Measurements from ENCODE around the gene COX10.
"Not testable (repeated sequence)": the region's sequence is repeated elsewhere in the genome, so short reads cannot be mapped to it uniquely, and the experiment has no call there.

Gene COX10

DNA sequence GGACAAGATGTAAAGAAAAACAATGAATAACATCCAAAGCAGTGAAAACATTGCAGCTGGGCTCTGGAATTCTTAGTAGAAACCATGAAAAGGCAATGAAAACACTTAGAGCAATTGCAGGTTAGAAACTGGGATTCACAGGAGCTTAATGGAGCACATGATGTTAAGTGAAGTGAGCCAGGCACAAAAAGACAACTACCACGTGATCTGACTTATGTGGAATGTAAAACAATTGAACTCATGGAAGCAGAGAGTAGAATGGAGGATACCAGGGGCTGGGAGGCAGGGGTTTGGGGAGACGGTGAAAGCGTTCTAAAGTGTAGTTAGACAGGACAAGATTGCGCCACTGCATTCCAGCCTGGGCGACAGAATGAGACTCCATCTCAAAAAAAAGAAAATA lies 170.0 kb downstream of the COX10 start:
- not testable (repeated sequence) for H3K4me1 ChIP-seq (ENCODE audit: insufficient read depth, poor library complexity, severe bottlenecking); H3K36me3 ChIP-seq (ENCODE audit: low read depth); ATAC-seq (ENCODE audit: low read depth); H3K9me3 ChIP-seq (ENCODE audit: severe bottlenecking); H3K27ac ChIP-seq (ENCODE audit: poor library complexity, severe bottlenecking); DNase-seq (ENCODE audit: low spot score); H3K4me3 ChIP-seq (ENCODE audit: severe bottlenecking); H3K27me3 ChIP-seq (ENCODE audit: insufficient read depth, poor library complexity, severe bottlenecking)

DNA sequence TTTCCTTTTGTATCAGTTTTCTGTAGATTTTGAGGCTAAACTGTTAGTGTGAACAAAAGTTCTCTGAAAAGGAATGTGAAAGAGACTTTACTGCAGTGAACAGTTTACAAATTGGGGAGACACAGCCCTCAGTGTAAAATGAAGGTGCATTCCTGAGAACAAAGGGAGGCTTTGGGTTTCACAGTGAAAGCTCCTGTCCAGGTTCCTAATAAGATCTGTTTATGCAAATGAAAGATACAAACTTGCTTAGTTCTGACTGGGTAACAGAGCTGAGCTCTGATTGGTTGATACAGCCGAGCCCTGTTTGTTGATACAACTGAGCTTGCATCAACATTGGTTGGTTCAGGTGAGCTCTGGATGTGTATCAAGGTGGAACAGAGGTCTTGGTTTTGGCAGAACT lies 175.7 kb downstream of the COX10 start:
- no peaks in the 10 kb centered on the region for H3K27me3 ChIP-seq (ENCODE audit: insufficient read depth, poor library complexity, severe bottlenecking)
- H3K9me3 ChIP-seq (ENCODE audit: severe bottlenecking): no peaks in the 10 kb centered on the region
- H3K27ac ChIP-seq (ENCODE audit: poor library complexity, severe bottlenecking): no peak overlapping the region
- no peaks in the 10 kb centered on the region for H3K36me3 ChIP-seq (ENCODE audit: low read depth)
- no peak overlapping the region for H3K4me3 ChIP-seq (ENCODE audit: severe bottlenecking)
- TF ChIP-seq, protein P1, sequence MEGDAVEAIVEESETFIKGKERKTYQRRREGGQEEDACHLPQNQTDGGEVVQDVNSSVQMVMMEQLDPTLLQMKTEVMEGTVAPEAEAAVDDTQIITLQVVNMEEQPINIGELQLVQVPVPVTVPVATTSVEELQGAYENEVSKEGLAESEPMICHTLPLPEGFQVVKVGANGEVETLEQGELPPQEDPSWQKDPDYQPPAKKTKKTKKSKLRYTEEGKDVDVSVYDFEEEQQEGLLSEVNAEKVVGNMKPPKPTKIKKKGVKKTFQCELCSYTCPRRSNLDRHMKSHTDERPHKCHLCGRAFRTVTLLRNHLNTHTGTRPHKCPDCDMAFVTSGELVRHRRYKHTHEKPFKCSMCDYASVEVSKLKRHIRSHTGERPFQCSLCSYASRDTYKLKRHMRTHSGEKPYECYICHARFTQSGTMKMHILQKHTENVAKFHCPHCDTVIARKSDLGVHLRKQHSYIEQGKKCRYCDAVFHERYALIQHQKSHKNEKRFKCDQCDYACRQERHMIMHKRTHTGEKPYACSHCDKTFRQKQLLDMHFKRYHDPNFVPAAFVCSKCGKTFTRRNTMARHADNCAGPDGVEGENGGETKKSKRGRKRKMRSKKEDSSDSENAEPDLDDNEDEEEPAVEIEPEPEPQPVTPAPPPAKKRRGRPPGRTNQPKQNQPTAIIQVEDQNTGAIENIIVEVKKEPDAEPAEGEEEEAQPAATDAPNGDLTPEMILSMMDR (IDR thresholded peaks at IDR 0.05; ENCODE audit: poor library complexity, severe bottlenecking): no peak
- ATAC-seq (ENCODE audit: low read depth): no peak
- DNase-seq (ENCODE audit: low spot score): no peak
- no peaks in the 10 kb centered on the region for H3K4me1 ChIP-seq (ENCODE audit: insufficient read depth, poor library complexity, severe bottlenecking)

DNA sequence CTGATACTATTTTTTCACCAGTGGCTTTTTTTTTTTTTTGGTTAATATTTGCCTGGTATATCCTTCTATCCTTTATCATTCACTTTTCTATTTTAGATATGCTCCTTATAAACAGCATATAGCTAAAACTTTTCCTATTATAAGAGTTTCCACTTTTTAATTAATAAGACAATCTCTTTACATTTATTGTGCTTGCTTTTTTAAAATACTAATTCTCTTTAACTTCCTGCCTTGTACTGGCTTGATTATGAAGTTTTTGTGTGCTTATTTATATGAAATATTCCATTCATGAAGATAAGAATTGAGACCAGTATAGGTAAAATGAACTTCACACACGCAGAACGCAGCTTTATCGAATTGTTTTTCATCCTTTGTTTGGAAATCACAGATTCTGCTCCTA lies 176.3 kb downstream of the COX10 start:
- Histone ChIP-seq H3K4me1 (ENCODE audit: insufficient read depth, poor library complexity, severe bottlenecking) (no peaks in the 10 kb centered on the region), H3K36me3 (ENCODE audit: low read depth) (no peaks in the 10 kb centered on the region), H3K9me3 (ENCODE audit: severe bottlenecking) (no peaks in the 10 kb centered on the region), H3K4me3 (ENCODE audit: severe bottlenecking) (no peak overlapping the region), H3K27me3 (ENCODE audit: insufficient read depth, poor library complexity, severe bottlenecking) (no peaks in the 10 kb centered on the region), H3K27ac (ENCODE audit: poor library complexity, severe bottlenecking) (no peak overlapping the region)
- DNase-seq (ENCODE audit: low spot score) (no peak), ATAC-seq (ENCODE audit: low read depth) (no peak)
- TF ChIP-seq, protein P1 (IDR thresholded peaks at IDR 0.05; ENCODE audit: poor library complexity, severe bottlenecking): no peak

All from RWPE2 (cell line).